HG03520 (cell line): ENCODE measurements around the gene THSD7A.

Experiments
- ATAC-seq: cut with Tn5 transposase; IDR thresholded peaks from one replicate; pipeline ENCODE4 v1.9.1; 2021; ENCODE audit warnings: mild to moderate bottlenecking, moderate library complexity; ENCODE audit not compliant: unreplicated experiment

The THSD7A gene

DNA sequence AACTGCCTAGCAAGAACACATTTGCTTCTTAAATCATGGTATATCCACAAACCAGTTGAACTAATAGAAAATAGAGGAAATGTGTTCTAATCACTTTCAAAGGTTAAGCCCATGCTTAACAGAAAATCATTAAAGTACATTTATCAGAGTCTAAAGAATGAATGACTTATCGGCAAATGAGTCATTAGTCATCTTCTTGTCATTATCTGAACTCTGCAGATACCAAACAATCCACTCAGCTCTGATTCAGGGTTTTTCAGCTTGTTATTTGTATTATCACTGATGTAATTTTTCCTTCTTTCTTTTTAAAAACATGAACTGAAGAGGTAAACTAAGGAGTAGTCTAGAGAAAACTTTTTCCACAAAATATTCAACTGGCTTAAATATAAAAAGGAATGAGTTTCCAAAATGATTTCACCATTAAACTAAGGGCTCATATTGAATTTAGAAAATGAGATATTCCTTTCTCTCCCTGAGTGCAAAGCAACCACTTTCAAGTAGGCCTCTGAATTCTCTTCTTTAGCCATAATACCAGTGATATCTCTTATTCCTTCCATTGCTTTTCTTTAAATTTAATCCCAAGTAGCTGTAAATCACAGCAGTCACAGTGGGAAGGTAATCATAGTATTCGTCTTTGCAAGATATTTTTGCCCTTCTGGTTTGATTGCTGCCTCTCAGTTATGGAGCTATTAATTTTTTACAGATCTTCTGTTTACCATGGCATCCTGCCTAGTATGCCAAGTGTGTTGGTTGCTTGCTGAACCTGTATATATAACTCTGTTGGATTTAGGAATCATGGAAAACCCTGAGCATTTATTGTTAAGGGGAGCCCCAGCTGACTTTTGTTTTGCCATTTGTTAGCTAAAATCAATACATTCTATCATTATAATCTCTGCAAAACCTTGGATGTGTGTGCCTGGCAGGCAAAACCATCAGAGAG is 125.1 kb downstream of the THSD7A start:
- ATAC-seq: no peak

DNA sequence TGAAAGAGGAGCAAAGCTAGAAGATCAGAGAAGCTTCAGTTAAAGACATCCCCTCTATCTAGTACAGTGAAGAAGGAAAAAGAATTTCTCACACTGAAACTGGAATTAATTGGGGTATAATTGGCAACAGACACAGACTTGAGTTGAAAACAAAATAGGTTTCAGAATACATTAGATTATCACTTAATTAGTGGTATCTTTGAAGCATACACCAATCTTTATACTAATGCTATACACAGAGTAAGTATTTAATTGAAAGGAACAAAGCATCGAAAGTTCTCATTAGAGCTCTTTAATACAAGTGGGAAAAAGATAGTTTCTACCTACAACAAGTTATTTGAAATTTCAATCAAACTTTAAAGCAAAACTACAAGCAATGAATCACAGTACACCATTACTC is 128.2 kb downstream of the THSD7A start:
- ATAC-seq: no peak

DNA sequence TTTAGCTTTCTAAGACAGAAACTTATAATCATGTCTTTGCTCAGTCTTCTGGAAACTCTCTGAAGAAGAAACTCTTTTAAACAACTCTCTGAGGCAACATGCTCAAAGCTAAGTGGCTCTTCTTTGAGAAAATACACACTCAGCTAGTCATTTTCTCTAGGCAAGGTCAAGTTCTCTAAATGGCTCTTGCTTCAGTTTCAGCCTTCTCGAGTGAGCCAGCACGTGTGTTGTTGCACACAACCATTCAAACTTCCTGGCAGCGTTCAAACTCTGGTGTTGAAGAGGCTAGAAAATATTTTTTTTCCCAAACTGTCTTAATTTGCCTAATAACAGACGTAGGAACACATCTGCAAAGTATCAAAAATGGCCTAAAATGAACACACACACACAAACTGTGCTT is 129.1 kb downstream of the THSD7A start:
- no peak for ATAC-seq

DNA sequence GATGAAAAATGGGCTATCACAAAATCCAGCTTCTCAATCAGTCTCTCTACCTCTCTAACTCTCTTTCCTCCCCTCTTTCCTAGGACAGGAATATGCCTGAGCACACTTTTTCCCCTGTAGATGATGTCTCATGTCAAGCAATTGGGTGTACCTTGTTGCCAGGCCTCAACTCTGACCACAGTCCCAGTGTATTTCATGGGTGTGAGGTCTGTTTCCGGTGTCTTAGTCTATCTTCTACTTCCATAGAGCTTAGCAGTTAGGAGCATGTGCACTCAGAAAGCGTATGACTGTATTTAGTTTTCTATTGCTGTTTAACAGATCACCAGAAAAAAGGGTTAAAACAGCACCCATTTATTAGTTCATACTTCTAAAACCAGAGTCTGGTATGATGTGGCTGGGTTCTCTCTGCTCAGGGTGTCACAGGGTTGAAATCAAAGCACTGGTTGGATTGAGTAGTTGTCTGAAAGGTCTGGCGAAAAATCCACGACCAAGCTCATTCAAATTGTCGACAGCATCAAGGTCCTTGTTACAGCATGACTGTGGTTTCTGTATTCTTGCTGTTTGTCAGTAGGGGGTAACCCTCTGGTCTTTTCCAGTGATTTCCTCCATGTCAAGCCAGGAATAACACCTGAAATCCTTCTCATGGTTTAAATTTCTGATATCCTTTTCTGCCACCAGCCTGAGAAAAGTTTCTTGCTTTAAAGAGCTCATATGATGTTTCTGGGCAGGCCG is 130.0 kb downstream of the THSD7A start:
- no peak for ATAC-seq

DNA sequence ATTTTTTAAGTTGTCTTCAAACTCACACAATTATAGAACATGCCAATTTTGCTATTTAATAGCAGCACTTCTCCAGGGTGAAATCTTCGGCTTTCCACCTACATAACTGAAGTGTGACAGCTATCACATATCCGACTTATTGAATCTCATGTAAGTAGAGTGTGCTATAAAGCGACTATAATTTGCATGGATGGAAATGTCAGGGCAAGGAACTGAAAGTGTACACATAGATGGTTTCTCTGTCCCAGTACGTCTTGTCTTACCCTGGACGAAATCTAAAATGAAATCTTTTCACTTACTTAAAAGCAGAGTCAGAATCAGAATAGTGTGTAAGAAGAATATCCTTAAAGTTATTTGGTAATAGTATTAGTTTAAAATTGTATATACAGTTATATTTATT is 132.3 kb downstream of the THSD7A start:
- no peak for ATAC-seq

DNA sequence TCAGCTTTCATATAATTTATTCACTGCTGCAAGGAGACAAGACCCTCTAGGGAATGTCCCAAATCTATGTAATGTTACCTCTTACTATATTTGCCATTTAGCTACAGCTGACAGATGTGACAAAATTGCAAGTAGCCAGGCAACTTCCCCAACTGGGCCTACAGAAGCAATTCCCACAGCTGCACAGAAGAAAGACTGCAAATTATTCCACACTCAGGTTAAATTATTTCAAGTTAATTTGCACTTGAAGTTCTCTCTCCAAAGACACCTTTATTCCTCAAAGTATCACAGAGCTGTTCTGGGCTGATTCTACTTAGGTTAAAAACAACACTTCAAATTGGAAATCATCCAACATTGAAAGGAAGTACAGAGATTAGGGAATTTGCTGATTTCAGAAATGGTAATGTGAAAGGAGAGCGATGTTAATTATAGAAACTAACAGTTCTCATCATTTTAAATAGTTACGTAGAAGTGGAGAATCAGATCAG is 133.6 kb downstream of the THSD7A start:
- ATAC-seq: no peak

DNA sequence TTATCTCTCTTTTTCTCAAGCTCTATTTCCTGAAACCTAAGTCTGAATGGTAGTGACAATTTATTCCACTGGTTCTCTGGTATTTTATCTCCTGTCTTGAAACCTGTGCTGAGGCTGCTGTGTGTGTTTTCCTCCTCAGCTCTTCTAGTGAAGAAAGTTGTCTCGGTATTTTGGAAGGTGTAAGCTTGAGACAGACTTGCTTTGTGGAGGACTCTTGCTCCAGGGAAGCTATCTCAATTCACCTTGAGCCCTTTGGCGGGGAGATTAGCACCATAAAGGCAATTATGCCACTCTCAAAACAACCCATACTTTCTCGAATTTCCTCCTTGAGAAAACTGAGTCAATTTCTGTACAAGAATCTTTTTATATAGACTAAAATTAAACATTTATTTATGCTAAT is 141.6 kb downstream of the THSD7A start:
- ATAC-seq: no peak

DNA sequence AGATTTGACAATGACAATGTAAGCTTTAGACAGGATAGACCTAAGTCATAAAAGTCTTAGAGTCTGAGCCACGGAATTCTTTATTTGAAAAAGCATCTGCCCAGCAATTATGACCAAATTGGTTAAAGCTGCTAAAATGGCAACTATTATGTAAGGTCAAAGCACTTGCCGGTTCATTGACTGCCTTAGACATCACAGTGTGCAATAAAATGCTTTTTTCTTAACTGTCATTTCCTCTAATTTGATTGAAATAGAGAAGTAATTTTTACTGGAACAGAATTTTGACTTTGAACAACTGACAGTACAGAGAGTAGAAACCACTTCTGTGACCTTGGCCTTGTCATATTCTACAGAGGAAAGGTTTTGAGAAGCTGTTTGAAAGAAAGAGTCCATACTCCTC is 142.9 kb downstream of the THSD7A start:
- no peak for ATAC-seq

DNA sequence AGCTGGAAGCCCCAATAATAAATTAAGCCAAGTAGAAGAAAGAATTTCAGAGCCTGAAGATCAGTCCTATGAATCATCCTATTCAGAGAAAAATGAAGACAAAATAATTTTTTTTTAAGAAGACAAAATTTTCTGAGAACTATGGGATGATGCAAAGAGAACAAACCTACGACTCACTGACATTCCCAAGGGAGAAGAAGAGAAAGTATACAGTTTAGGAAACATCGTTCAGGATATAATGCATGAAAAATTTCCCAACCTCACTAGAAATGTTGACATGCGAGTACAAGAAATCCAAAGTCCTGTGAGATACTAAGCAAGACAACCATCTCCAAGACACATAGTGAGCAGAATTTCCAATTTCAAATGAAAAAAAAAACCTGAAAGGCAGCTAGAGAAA is 150.5 kb downstream of the THSD7A start:
- no peak for ATAC-seq

DNA sequence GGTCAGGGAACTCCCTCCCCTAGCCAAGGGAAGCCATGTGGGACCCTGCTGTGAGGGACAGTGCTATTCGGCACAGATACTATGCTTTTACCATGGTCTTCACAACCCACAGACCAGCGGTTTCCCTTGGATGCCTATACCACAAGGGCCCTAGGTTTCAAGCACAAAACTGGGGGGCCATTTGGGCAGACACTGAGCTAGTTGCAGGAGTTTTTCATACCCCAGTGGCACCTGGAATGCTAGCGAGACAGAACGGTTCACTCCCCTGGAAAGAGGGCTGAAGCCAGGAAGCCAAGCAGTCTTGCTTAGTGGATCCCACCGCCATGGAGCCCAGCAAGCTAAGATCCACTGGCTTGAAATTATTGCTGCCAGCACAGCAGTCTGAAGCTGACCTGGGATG is 156.8 kb downstream of the THSD7A start:
- no peak for ATAC-seq

DNA sequence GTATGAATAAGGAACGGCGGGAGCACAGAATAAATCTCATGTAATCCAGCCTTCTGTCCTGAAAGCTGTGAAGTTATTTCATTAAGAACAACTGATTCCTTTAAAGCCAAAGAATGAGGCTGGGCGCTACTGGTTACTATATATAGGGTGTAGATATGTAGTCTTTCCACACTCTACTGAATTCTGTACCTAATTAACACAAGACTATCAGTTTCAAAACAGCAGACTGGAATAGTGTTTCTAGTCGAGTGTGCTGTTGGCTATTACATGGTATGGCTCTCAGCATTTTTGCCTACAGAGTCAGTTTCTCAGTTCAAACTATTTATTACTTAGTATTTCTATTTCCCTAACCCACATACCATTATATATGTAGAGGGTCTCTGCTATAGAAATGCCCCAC is 163.3 kb downstream of the THSD7A start:
- no peak for ATAC-seq

DNA sequence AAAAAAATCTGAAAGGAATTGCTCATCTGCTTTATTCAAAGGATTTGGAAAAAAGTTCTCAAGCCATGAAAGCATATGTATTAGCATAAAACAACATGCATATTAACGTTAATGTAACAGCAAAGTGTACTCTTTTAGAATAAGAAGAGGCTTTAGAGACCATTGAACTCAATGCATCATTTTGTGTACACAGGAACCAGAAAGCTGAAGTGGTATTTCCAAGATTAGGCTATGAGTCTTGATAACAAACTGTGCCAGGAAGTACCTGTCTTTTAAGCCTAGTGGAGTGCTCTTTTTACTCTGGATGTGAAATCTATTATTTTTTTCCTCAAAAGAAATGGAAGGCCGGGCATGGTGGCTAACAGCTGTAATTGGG is 164.2 kb downstream of the THSD7A start:
- no peak for ATAC-seq

DNA sequence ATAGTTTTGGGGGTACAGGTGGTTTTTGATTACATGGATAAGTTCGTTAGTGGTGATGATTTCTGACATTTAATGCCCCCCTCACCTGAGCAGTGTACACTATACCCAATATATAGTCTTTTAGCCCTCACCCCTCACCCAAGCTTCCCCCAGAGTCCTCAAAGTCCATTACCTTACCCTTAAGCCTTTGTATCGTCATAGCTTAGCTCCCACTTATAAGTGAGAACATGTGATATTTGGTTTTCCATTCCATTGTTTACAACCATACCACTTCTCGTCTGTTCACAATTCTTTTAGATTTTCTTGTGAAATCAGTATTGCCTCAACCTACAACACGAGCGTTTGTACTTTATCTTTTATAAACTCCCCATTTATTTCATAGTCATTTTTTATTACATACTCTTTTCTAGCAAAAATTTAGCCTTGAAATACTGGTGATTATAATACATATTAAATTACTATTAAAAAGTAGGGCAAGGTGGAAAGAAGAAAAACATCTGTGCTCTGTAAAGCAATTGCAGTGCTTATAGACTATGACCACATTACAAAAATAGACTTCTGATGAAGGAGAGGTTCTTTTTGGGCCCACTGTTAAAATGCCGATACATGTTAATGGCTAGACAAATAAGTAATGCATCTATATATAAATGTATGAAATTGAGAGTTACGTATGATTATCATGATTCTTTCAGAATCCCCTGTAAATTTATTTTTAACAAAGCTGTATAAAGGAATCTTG is 164.8 kb downstream of the THSD7A start:
- no peak for ATAC-seq

DNA sequence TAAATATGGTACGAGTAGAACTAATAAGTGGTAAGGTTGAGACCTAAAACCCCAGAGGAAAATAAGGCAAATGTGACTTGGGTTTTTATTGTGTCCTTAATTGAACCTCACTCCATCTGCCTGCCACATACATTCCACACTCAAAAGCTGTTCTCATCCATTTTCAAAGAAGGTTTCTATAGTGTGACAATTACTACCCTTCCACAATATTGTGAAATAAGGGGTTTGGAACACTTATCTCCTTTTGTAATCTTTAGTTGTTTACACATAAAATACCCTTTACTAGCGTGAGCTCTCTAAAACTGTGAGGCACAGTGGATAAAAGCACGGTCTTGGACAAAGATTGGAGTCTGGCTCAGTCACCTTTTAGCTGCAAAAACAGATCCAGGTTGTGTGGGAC is 166.6 kb downstream of the THSD7A start:
- no peak for ATAC-seq

DNA sequence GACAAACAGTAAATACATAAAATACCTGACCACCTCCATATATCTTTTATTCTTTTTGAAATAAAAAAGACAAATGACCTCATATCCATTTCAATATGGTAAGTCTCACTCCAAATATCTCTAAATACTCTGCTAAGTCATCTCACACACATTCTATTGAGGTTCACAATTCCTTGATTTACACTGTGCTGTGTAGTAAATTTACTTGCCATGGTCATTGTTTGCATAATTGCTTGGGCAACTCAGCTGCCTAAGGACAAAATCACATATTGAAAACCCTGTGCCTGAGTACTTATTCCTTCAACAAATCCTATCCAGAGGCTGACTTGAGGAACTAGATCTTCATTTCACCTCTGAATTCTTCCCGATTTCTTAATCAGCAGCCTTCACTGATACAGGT is 176.4 kb downstream of the THSD7A start:
- no peak for ATAC-seq

DNA sequence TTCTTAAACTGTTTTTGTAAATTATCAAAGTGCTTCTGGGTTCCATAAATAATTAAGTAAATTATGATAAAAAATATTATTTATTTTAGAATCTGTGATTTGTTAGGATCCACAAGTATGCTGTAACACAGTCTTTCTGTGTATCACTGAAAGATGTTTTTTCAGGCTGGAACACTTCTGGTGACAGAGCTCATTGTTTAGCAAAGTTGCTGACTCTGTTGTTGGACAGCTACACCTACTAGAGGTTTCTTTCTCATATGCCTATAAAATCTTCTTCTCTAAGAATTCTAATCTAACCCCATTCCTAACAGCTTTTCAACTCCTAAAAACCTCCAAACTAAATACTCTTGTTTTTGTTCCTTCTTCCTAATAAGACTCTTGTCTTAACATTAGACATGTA is 176.8 kb downstream of the THSD7A start:
- no peak for ATAC-seq

DNA sequence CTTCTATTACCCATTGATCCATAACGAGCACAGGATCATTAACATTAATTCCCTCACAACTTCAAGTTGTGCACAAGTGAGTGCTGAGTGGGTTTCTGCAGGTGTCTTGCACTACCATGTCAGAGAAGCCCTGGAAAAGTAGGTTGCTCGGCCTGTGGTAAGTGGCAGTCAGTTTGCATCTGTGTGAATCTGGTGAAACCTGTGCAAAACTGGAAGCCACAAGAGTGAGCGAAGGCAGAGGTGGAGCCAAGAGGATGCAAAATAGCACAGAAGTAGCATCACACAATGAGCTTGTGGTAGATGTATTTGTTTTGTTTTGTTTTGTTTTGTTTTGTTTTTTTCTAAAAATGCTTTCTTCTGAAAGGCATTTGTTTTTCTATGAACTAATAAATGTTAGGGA is 181.5 kb downstream of the THSD7A start:
- peak; percentile 53 for ATAC-seq

DNA sequence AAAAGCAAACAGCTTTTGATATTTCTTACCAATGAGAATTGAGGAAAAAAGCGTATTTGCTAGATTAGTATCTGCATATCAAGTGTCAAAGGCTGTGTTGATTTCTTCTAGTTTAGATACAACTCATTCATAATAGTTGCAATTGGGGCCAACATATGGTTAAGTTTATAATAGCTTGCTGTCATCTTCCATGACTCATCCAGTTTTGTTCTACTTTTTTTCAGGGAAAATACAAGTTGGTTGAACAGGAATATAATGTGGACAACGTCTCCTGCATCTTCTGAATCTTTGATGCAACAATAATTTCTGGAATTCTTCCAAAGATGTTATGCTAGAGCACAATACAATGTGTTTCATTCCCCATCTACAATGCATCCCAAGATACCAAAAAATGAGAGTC is 182.0 kb downstream of the THSD7A start:
- no peak for ATAC-seq

DNA sequence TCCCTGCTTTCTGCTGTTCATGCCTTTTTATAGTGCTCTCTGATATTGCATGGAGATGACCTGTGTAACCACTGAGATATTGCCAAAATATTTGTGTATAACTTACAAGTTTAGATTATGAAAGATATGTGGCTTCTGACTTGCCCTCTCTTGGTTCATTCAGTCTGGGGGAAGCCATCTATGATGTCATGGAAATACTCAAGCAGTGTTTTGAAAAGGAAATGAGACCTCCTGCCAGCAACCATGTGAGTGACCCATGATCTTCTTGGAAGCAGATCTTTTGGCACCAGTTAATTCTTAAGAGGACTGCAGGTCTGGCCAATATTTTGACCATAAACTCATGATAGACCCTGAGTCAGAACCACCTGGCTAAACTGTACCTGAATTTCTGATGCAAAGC is 183.0 kb downstream of the THSD7A start:
- no peak for ATAC-seq

DNA sequence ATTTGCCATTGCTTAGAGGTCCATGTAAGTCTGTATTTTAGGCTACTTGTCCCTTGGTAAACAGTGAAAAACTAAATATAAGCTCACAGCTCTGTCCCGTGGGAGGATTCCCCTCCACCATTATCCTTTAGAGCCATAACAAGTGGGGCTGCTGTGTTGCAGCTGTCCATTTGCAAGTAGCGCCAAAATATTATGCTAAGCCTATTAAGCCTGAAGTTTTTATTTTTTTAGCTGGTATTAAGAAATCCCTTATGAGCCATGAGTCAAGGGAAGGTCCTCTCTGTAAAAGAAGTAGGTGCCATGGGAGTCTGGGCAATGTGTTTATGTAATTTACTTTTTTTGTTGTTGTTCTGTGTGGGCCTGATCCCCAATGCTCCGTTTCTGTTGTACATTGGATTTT is 183.9 kb downstream of the THSD7A start:
- no peak for ATAC-seq

DNA sequence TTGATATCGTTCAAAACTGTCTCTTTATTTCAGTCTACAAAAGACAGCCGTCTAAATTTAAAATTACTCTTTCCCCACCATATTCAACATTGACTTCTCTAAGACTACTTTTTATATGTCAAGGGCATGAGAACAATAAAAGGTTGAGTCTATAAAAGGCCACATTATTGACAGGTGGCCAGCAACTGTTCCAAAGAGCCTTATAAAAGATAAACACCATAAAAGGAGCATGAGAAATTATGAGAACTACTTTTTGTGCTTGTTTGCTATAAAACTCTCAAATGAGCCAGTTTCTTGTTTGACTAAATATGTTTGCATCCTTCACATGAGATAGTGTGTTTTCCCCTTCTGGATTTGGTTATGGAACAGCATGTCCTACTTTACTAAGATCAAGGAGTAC is 189.2 kb downstream of the THSD7A start:
- ATAC-seq: no peak

DNA sequence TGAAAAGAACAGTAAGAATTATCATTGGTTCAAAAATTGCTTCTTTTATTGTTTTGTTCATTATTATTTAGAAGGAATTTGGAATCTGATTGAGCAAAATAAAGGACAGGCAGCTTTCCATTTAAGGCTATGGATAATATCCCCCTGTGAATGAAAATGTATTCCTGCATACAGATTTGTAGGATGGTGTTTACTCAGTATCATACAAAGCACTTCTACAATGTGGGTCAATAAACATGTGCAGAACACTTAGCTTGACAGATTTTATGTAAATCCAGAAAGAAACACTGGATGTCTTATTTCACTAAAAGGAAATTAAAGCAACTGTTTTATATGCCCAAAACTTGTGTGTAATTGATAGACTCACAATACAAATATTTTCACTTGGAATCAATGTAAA is 189.7 kb downstream of the THSD7A start:
- no peak for ATAC-seq
